H1 (cell line): ENCODE data around the gene HOXC11. TPM values are rescaled to one million over a fixed set of nuclear protein-coding genes. Genes with fewer than 3 reads are reported as not detected.
A peak's percentile ranks its signal among the peaks of the same experiment; 100 is the strongest.

ENCODE experiments used
- CTCF ChIA-PET: fragments of 300-600 bp; sonication (Branson Sonifier 250); formaldehyde crosslinking; loops from one replicate; lab custom pipeline; 2021; ENCODE audit not compliant: partially characterized antibody; lab: Charles Lee
- POLR2A ChIA-PET: fragments of 300-600 bp; sonication (Branson Sonifier 250); formaldehyde crosslinking; loops from one replicate; lab custom pipeline; 2021; ENCODE audit warnings: inconsistent platforms; ENCODE audit not compliant: partially characterized antibody; lab: Charles Lee
- DNase-seq, 2 experiments: peaks; one replicate each; pipeline versions ENCODE4 v3.0.0 to v3.0.0-alpha.2; 2010 to 2022; ENCODE audit warnings: low spot score in 2 of 2, low read depth in 1 of 2, mixed read lengths in 1 of 2
- FAIRE-seq: peaks from 2 replicates; lab custom pipeline; 2011; peaks lifted over from hg19 to GRCh38; lab: Jason Lieb, UNC
- H2AFZ ChIP-seq: 2 replicates; pipeline ENCODE4 v1.8.1; 2012; ENCODE audit warnings: low read length, inconsistent platforms
- H2AK5ac ChIP-seq: 2 replicates; pipeline ENCODE4 v1.6.1; 2013; ENCODE audit warnings: low read depth, low read length
- H2BK120ac ChIP-seq: replicated peaks from 2 replicates; pipeline ENCODE3; 2013; ENCODE audit warnings: low read depth, low read length, inconsistent platforms
- H2BK12ac ChIP-seq: 2 replicates; pipeline ENCODE4 v1.6.1; 2013; ENCODE audit warnings: low read depth, low read length
- H2BK15ac ChIP-seq: 2 replicates; pipeline ENCODE4 v1.6.1; 2013; ENCODE audit warnings: low read length
- H2BK20ac ChIP-seq: 2 replicates; pipeline ENCODE4 v1.6.1; 2013; ENCODE audit warnings: low read length
- H2BK5ac ChIP-seq: 2 replicates; pipeline ENCODE4 v1.6.1; 2013; ENCODE audit warnings: low read depth, low read length
- H3K14ac ChIP-seq: 2 replicates; pipeline ENCODE4 v1.6.1; 2013; ENCODE audit warnings: inconsistent platforms; ENCODE audit not compliant: insufficient read length
- H3K18ac ChIP-seq: 2 replicates; pipeline ENCODE4 v1.6.1; 2013; ENCODE audit warnings: low read length; ENCODE audit errors: extremely low read depth
- H3K23ac ChIP-seq: 2 replicates; pipeline ENCODE4 v1.6.1; 2013; ENCODE audit warnings: inconsistent platforms; ENCODE audit not compliant: insufficient read length
- H3K23me2 ChIP-seq: 2 replicates; pipeline ENCODE4 v1.6.1; 2013; ENCODE audit warnings: low read depth, low read length
- H3K27ac ChIP-seq: 2 replicates; pipeline ENCODE4 v1.6.1; 2011; ENCODE audit warnings: low read depth, low read length, inconsistent platforms
- H3K27me3 ChIP-seq, 4 experiments: replicated peaks in 1 of 4; 1 replicate in 1 of 4; 2 replicates in 3 of 4; pipeline versions ENCODE4 v1.6.1 to v1.8.1; 2011 to 2013; ENCODE audit warnings: low read length in 3 of 4, mild to moderate bottlenecking in 3 of 4, inconsistent platforms in 2 of 4, mixed read lengths in 2 of 4, moderate library complexity in 1 of 4; ENCODE audit not compliant: control insufficient read depth in 3 of 4, insufficient read depth in 3 of 4; ENCODE audit errors: extremely low read depth in 1 of 4
- H3K36me3 ChIP-seq, 4 experiments: 2 replicates each; pipeline versions ENCODE4 v1.6.1 to v1.8.1; 2011 to 2013; ENCODE audit warnings: mild to moderate bottlenecking in 4 of 4, low read length in 3 of 4, moderate library complexity in 2 of 4, control low read depth in 1 of 4, inconsistent platforms in 1 of 4; ENCODE audit not compliant: insufficient read depth in 4 of 4, control insufficient read depth in 2 of 4
- H3K4ac ChIP-seq: replicated peaks from 2 replicates; pipeline ENCODE3; 2013; ENCODE audit warnings: low read length, low read depth, mixed read lengths, inconsistent platforms; ENCODE audit not compliant: insufficient read length
- H3K4me1 ChIP-seq, 4 experiments: replicated peaks in 1 of 4; 1 replicate in 1 of 4; 2 replicates in 3 of 4; pipeline versions ENCODE4 v1.6.1 to v1.8.1; 2011 to 2013; ENCODE audit warnings: low read length in 3 of 4, inconsistent platforms in 2 of 4, mixed read lengths in 1 of 4; ENCODE audit not compliant: insufficient read depth in 4 of 4, control insufficient read depth in 3 of 4
- H3K4me2 ChIP-seq, 2 experiments: 2 replicates each; pipeline versions ENCODE4 v1.6.1 to v1.8.1; 2011 to 2013; ENCODE audit warnings: low read depth in 2 of 2, low read length in 2 of 2, control low read depth in 1 of 2, inconsistent platforms in 1 of 2, mild to moderate bottlenecking in 1 of 2; ENCODE audit not compliant: insufficient read depth in 1 of 2
- H3K4me3 ChIP-seq, 4 experiments: fragments of 200-600, 300-600 bp in 1 of 4; sonication (generic), shearing (Covaris generic), sonication (Bioruptor Twin) in 1 of 4; 2 replicates each; pipeline versions ENCODE4 v1.5.1 to v1.8.1; 2011 to 2016; ENCODE audit warnings: low read length in 4 of 4, low read depth in 3 of 4, control low read depth in 2 of 4, inconsistent platforms in 2 of 4, mild to moderate bottlenecking in 2 of 4, mixed read lengths in 1 of 4, moderate library complexity in 1 of 4; ENCODE audit not compliant: insufficient read depth in 2 of 4; ENCODE audit errors: extremely low read depth in 1 of 4
- H3K56ac ChIP-seq: replicated peaks from 2 replicates; pipeline ENCODE3; 2013; ENCODE audit warnings: low read depth, mild to moderate bottlenecking, mixed read lengths, low read length, inconsistent platforms; ENCODE audit not compliant: insufficient read length
- H3K79me1 ChIP-seq: 2 replicates; pipeline ENCODE4 v1.6.1; 2013; ENCODE audit warnings: low read depth, low read length, control low read depth
- H3K79me2 ChIP-seq, 2 experiments: 2 replicates each; pipeline versions ENCODE4 v1.6.1 to v1.8.1; 2012 to 2013; ENCODE audit warnings: low read length in 2 of 2, mild to moderate bottlenecking in 2 of 2, inconsistent platforms in 1 of 2; ENCODE audit not compliant: insufficient read depth in 2 of 2, control insufficient read depth in 1 of 2
- H3K9ac ChIP-seq, 4 experiments: replicated peaks in 1 of 4; 1 replicate in 1 of 4; 2 replicates in 3 of 4; pipeline versions ENCODE4 v1.6.1 to v1.8.1; 2011 to 2013; ENCODE audit warnings: low read depth in 3 of 4, low read length in 3 of 4, control low read depth in 2 of 4, mild to moderate bottlenecking in 2 of 4, moderate library complexity in 2 of 4, inconsistent platforms in 1 of 4; ENCODE audit errors: extremely low read depth in 1 of 4
- H3K9me3 ChIP-seq, 2 experiments: 2 replicates each; pipeline versions ENCODE4 v1.6.1 to v1.8.1; 2012 to 2013; ENCODE audit warnings: mild to moderate bottlenecking in 2 of 2, moderate library complexity in 2 of 2, control low read depth in 1 of 2, inconsistent platforms in 1 of 2, low read depth in 1 of 2, low read length in 1 of 2, mixed read lengths in 1 of 2; ENCODE audit not compliant: insufficient read depth in 2 of 2
- H4K20me1 ChIP-seq, 2 experiments: replicated peaks in 1 of 2; 2 replicates each; pipeline versions ENCODE3 to v1.8.1; 2011 to 2013; ENCODE audit warnings: inconsistent platforms in 2 of 2, low read length in 2 of 2, mild to moderate bottlenecking in 1 of 2; ENCODE audit not compliant: insufficient read depth in 2 of 2, control insufficient read depth in 1 of 2
- H4K5ac ChIP-seq: 2 replicates; pipeline ENCODE4 v1.6.1; 2013; ENCODE audit warnings: low read length, low read depth, mixed read lengths, inconsistent platforms; ENCODE audit not compliant: insufficient read length
- H4K8ac ChIP-seq: 2 replicates; pipeline ENCODE4 v1.8.0; 2013; ENCODE audit warnings: mild to moderate bottlenecking, moderate library complexity, low read length, inconsistent platforms; ENCODE audit not compliant: insufficient read depth; ENCODE audit errors: extremely low read depth
- H4K91ac ChIP-seq: replicated peaks from 2 replicates; pipeline ENCODE3; 2013; ENCODE audit warnings: low read length, mixed read lengths, inconsistent platforms; ENCODE audit not compliant: insufficient read length
- BCL11A ChIP-seq, 2 experiments: IDR thresholded peaks; one replicate each; pipeline ENCODE4 v1.6.1; 2011; ENCODE audit warnings: low read depth in 2 of 2, low read length in 2 of 2, mild to moderate bottlenecking in 2 of 2
- CBX8 ChIP-seq: fragments of 300-800, 300-1000 bp; sonication (generic); IDR thresholded peaks from 2 replicates; pipeline ENCODE4 v1.7.1; 2016; ENCODE audit warnings: low read depth, low read length, borderline replicate concordance
- EP300 ChIP-seq, 2 experiments: IDR thresholded peaks; 1 replicate in 1 of 2; 2 replicates in 1 of 2; pipeline ENCODE4 v1.6.1; 2011 to 2012; ENCODE audit warnings: low read depth in 2 of 2, low read length in 2 of 2, mild to moderate bottlenecking in 2 of 2, borderline replicate concordance in 1 of 2, inconsistent platforms in 1 of 2, moderate library complexity in 1 of 2
- JUN ChIP-seq: IDR thresholded peaks from 2 replicates; pipeline ENCODE4 v1.6.1; 2011; ENCODE audit warnings: low read depth, mild to moderate bottlenecking, improper control_type of control experiment, low read length
- NRF1 ChIP-seq: IDR thresholded peaks from 2 replicates; pipeline ENCODE4 v1.6.1; 2011; ENCODE audit warnings: mild to moderate bottlenecking, low read depth, low read length, improper control_type of control experiment
- POLR2A ChIP-seq, 2 experiments: IDR thresholded peaks; 1 replicate in 1 of 2; 2 replicates in 1 of 2; pipeline ENCODE4 v1.6.1; 2011; ENCODE audit warnings: low read depth in 2 of 2, low read length in 2 of 2, mild to moderate bottlenecking in 2 of 2; ENCODE audit errors: control extremely low read depth in 1 of 2
- RFX5 ChIP-seq: IDR thresholded peaks from 2 replicates; pipeline ENCODE4 v1.6.1; 2011; ENCODE audit warnings: low read depth, low read length, improper control_type of control experiment, borderline replicate concordance
- RNF2 ChIP-seq: fragments of 200-900, 300-1000 bp; sonication (generic); IDR thresholded peaks from 2 replicates; pipeline ENCODE4 v1.7.1; 2016; ENCODE audit warnings: borderline replicate concordance, low read depth, mild to moderate bottlenecking, antibody characterized with exemption, low read length; ENCODE audit not compliant: poor library complexity, severe bottlenecking; ENCODE audit errors: missing control alignments
- SAP30 ChIP-seq: fragments of 300-600 bp; sonication (generic); IDR thresholded peaks from 2 replicates; pipeline ENCODE4 v1.7.1; 2012; ENCODE audit warnings: low read length, moderate library complexity, mild to moderate bottlenecking, inconsistent platforms; ENCODE audit not compliant: insufficient read depth, insufficient replicate concordance
- SUZ12 ChIP-seq: fragments of 200-600 bp; sonication (generic); IDR thresholded peaks from 2 replicates; pipeline ENCODE4 v1.6.1; 2012; ENCODE audit warnings: mild to moderate bottlenecking, inconsistent platforms, low read length, moderate library complexity, mixed read lengths
- WGBS, 2 experiments: shearing (Covaris generic) in 1 of 2; methylation state at CpG; one replicate each; pipeline versions ENCODE4 v1.1.6 to v1.1.7; 2013 to 2015; ENCODE audit warnings: low lambda C conversion rate in 2 of 2, mixed read lengths in 2 of 2, inconsistent platforms in 1 of 2, low coverage in 1 of 2, missing lambda C conversion rate in 1 of 2; ENCODE audit not compliant: insufficient replicate concordance in 2 of 2, insufficient coverage in 1 of 2, insufficient read length in 1 of 2; ENCODE audit errors: extremely low coverage in 1 of 2, missing lambda C conversion rate in 1 of 2; 5-methylcytosine and 5-hydroxymethylcytosine counted together
- polyA plus RNA-seq, 7 experiments: library from polyadenylated mRNA; depleted of rRNA in 3 of 7; stranded (reverse) in 5 of 7; unstranded in 2 of 7; fragments of >200 nt in 5 of 7; fragments of 200-250 nt in 2 of 7; gene quantifications; 1 replicate in 5 of 7; 2 replicates in 1 of 7; 4 replicates in 1 of 7; pipeline versions ENCODE4 v1.2.1 to v1.2.3, GENCODE V29; 2011 to 2013; ENCODE audit warnings: missing spikeins in 2 of 7, mixed read lengths in 2 of 7
- total RNA-seq: library from RNA; stranded (reverse); fragmentation: NEBNext Ultra II Directional; extraction: Animal tissue kit (Norgen Biotek cat#: 25700); gene quantifications from 2 replicates; pipeline ENCODE4 v1.2.1, GENCODE V29; 2021

HOXC11 gene
- total and polyA plus RNA-seq, 2 of the 8 experiments (the other 6 are each of a cell fraction or from before 2014, with no cell fraction given) = not detected

DNA sequence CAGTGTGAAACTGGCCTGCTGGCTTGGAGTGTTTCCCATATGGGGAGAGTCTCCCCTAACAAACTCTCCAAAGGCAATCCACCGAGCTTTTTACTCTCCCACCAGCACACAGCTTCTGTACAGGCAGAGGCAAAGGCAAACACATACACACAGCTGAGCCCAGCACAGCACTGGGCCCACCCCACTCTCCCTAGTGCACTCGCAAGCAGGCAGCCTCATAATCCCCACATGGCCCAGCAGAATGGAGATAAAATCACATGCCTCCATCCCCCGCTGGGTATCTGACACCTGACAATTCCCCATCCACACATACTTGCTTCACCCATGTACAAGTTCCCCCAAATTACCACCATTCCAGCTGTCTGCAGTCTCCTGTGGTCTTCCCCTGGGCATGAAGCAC lies 14.8 kb upstream of the HOXC11 start:
- H2AFZ ChIP-seq = no peak overlapping the region
- WGBS, 2 experiments = 35% methylated on average over 3 of the region's 3 CpGs; no CpG with 5 or more reads in 1 of the 2 experiments
- no peak overlapping the region for H3K23ac ChIP-seq
- 0 out of 2 replicates have a peak overlapping the region, but pooled peaks have one; percentile 82 for H2AK5ac ChIP-seq
- H3K4me3 ChIP-seq = no peak overlapping the region
- no peak overlapping the region for H2BK20ac ChIP-seq
- H3K79me2 ChIP-seq = no peaks in the 10 kb centered on the region
- no peak overlapping the region for H2BK5ac ChIP-seq
- no peak overlapping the region for H2BK12ac ChIP-seq
- H3K23me2 ChIP-seq = no peaks in the 10 kb centered on the region
- H4K20me1 ChIP-seq = peaks cover 31 to 53% of the 10 kb centered on the region in 2 experiments
- peaks cover 0 to 5% (median under 1%) of the 10 kb centered on the region in 4 experiments; a peak in 1 of 7 replicates for H3K4me1 ChIP-seq
- H2BK120ac ChIP-seq = no peak overlapping the region
- H3K27ac ChIP-seq = no peak overlapping the region
- H3K9ac ChIP-seq = no peak overlapping the region
- no peak overlapping the region for H2BK15ac ChIP-seq
- H4K8ac ChIP-seq = no peak overlapping the region
- no peak for FAIRE-seq
- POLR2A ChIA-PET = interaction anchor here (0.6 kb wide), 1 partner anchor 252 kb away, joined by 3 read pairs; no protein-coding TSS in a partner anchor
- no peaks in the 10 kb centered on the region; a peak in 1 of 4 replicates for H3K9me3 ChIP-seq
- no peak overlapping the region for H4K91ac ChIP-seq
- CTCF ChIA-PET = interaction anchor here (0.9 to 2.5 kb wide), 7 partner anchors 19 to 250 kb away, joined by 3 to 8 read pairs (median 5); partner anchors contain the start of gene HOXC13
- H3K18ac ChIP-seq = no peak overlapping the region
- no peaks in the 10 kb centered on the region for H3K79me1 ChIP-seq
- H3K4me2 ChIP-seq = no peak overlapping the region
- H3K27me3 ChIP-seq = peaks cover 100% of the 10 kb centered on the region in 4 experiments
- H4K5ac ChIP-seq = no peak overlapping the region
- H3K14ac ChIP-seq = no peak overlapping the region
- DNase-seq = no peak
- no peak overlapping the region for H3K56ac ChIP-seq
- H3K4ac ChIP-seq = no peak overlapping the region
- H3K36me3 ChIP-seq = peaks cover 0 to 14% (median 0%) of the 10 kb centered on the region in 4 experiments; a peak in 1 of 8 replicates
- TF ChIP-seq RFX5 = no peak
- no peak for TF ChIP-seq SAP30
- no peak for TF ChIP-seq BCL11A (IDR thresholded peaks at IDR 0.05; ENCODE audit: low read depth in 2 of 2, low read length in 2 of 2)
- TF ChIP-seq POLR2A (IDR thresholded peaks at IDR 0.05; ENCODE audit: control extremely low read depth in 1 of 2, low read depth in 2 of 2, low read length in 2 of 2) = no peak
- TF ChIP-seq CBX8 = 0 out of 2 replicates have a peak, but pooled peaks have one; percentile 24
- no peak for TF ChIP-seq NRF1
- TF ChIP-seq EP300 (IDR thresholded peaks at IDR 0.05; ENCODE audit: borderline replicate concordance in 1 of 2, low read depth in 2 of 2, low read length in 2 of 2) = no peak
- no peak for TF ChIP-seq JUN
- TF ChIP-seq SUZ12 = peak; percentile 0; the same call in 1 of the 2 replicates
- TF ChIP-seq RNF2 = peak; percentile 25
